ENCODE data around the gene EDA.

DNA sequence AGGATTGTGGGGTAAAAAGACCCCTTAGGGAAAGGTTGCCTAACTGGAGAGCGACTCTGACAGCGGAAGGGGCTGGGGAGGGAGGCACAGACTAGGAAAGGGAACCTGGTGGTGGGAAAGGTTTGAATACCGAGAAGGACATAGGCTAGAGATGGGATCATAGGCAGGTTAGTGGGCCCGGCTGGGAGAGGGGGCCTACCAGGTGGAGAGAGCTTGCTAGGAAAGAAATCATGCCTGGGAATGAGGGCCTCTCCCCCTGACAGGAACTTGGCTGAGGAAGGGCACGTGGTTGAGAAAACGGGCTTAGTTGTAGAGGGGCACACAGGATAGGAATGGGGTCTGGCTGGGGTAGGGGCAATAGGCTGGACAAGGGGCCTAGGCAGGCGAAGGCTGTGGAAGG is 450.7 kb downstream of the EDA start:
- no peak for TF ChIP-seq POLR2A (IDR thresholded peaks at IDR 0.05)
- TF ChIP-seq, protein P1, sequence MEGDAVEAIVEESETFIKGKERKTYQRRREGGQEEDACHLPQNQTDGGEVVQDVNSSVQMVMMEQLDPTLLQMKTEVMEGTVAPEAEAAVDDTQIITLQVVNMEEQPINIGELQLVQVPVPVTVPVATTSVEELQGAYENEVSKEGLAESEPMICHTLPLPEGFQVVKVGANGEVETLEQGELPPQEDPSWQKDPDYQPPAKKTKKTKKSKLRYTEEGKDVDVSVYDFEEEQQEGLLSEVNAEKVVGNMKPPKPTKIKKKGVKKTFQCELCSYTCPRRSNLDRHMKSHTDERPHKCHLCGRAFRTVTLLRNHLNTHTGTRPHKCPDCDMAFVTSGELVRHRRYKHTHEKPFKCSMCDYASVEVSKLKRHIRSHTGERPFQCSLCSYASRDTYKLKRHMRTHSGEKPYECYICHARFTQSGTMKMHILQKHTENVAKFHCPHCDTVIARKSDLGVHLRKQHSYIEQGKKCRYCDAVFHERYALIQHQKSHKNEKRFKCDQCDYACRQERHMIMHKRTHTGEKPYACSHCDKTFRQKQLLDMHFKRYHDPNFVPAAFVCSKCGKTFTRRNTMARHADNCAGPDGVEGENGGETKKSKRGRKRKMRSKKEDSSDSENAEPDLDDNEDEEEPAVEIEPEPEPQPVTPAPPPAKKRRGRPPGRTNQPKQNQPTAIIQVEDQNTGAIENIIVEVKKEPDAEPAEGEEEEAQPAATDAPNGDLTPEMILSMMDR (IDR thresholded peaks at IDR 0.05 in 4 of 5, conservative IDR thresholded peaks at IDR 0.05 in 1 of 5) = no peak

All from gastrocnemius medialis (tissue), 4 donors.